IMR-90 (cell line): Measurements from ENCODE around the gene CDC26. TPM values are rescaled to one million over a fixed set of nuclear protein-coding genes. Genes with fewer than 3 reads are reported as not detected.

Experiments used
- ATAC-seq: fragments of 200-7000 bp; cut with Tn5 transposase; 2 replicates; pipeline ENCODE4 v1.9.1; 2020; ENCODE audit warnings: low read depth, mild to moderate bottlenecking, moderate library complexity
- BruUV-seq: library from RNA; stranded (reverse); fragments of 400-500 nt; replicated peaks from 2 replicates; lab custom pipeline; 2021; lab: Mats Ljungman, UMichigan
- CTCF ChIA-PET: fragments of 300-600 bp; formaldehyde crosslinking; extraction: SDS; loops from one replicate; lab custom pipeline; 2021; ENCODE audit warnings: antibody characterized with exemption; lab: Yijun Ruan, JAX
- POLR2A ChIA-PET: fragments of 300-600 bp; sonication (Branson Sonifier 250); formaldehyde crosslinking; loops from one replicate; lab custom pipeline; 2022; ENCODE audit warnings: antibody characterized with exemption; ENCODE audit not compliant: unreplicated experiment; lab: Charles Lee
- DNase-seq: peaks from one replicate; pipeline ENCODE4 v3.0.0; 2013
- H2AFZ ChIP-seq: replicated peaks from 2 replicates; pipeline ENCODE3; 2013; ENCODE audit warnings: low read length, mild to moderate bottlenecking; ENCODE audit not compliant: poor library complexity
- H2AK5ac ChIP-seq: 2 replicates; pipeline ENCODE4 v1.6.1; 2013; ENCODE audit warnings: low read depth, low read length, inconsistent platforms
- H2AK9ac ChIP-seq: replicated peaks from 2 replicates; pipeline ENCODE3; 2013; ENCODE audit warnings: mild to moderate bottlenecking, low read depth, low read length, moderate library complexity; ENCODE audit not compliant: poor library complexity
- H2BK120ac ChIP-seq: 2 replicates; pipeline ENCODE4 v1.6.1; 2013; ENCODE audit warnings: low read depth, low read length, inconsistent platforms
- H2BK15ac ChIP-seq: 3 replicates; pipeline ENCODE4 v1.6.1; 2013; ENCODE audit warnings: low read depth, low read length, inconsistent platforms
- H2BK20ac ChIP-seq: 2 replicates; pipeline ENCODE4 v1.6.1; 2013; ENCODE audit warnings: low read depth, mild to moderate bottlenecking, inconsistent platforms, low read length, moderate library complexity
- H2BK5ac ChIP-seq: 2 replicates; pipeline ENCODE4 v1.6.1; 2013; ENCODE audit warnings: mild to moderate bottlenecking, low read depth, low read length, inconsistent platforms; ENCODE audit not compliant: poor library complexity, severe bottlenecking
- H3K14ac ChIP-seq: replicated peaks from 2 replicates; pipeline ENCODE4 v1.6.1; 2013; ENCODE audit warnings: low read depth, low read length, inconsistent platforms
- H3K18ac ChIP-seq: 2 replicates; pipeline ENCODE4 v1.6.1; 2013; ENCODE audit warnings: low read depth, low read length, control low read depth
- H3K23ac ChIP-seq: 2 replicates; pipeline ENCODE4 v1.6.1; 2013; ENCODE audit warnings: low read depth, low read length, inconsistent platforms
- H3K27ac ChIP-seq: 2 replicates; pipeline ENCODE4 v1.5.1; 2013; ENCODE audit warnings: mild to moderate bottlenecking, control low read depth, low read length; ENCODE audit not compliant: insufficient read depth
- H3K27me3 ChIP-seq: 2 replicates; pipeline ENCODE4 v1.6.1; 2013; ENCODE audit warnings: low read length; ENCODE audit not compliant: control insufficient read depth, insufficient read depth
- H3K36me3 ChIP-seq: 2 replicates; pipeline ENCODE4 v1.6.1; 2013; ENCODE audit warnings: low read length, mixed read lengths; ENCODE audit not compliant: control insufficient read depth, insufficient read depth
- H3K4ac ChIP-seq: 2 replicates; pipeline ENCODE4 v1.6.1; 2013; ENCODE audit warnings: low read depth, low read length, inconsistent platforms
- H3K4me1 ChIP-seq: 2 replicates; pipeline ENCODE4 v1.6.1; 2013; ENCODE audit warnings: low read length, mixed read lengths; ENCODE audit not compliant: control insufficient read depth, insufficient read depth
- H3K4me2 ChIP-seq: 2 replicates; pipeline ENCODE4 v1.6.1; 2013; ENCODE audit warnings: low read depth, mild to moderate bottlenecking, control low read depth, low read length, moderate library complexity
- H3K4me3 ChIP-seq: 2 replicates; pipeline ENCODE4 v1.5.1; 2013; ENCODE audit warnings: low read depth, mild to moderate bottlenecking, control low read depth, low read length, moderate library complexity; ENCODE audit not compliant: insufficient read depth
- H3K56ac ChIP-seq: 2 replicates; pipeline ENCODE4 v1.6.1; 2013; ENCODE audit warnings: low read length, inconsistent platforms; ENCODE audit not compliant: insufficient read depth; ENCODE audit errors: extremely low read depth
- H3K79me1 ChIP-seq, 2 experiments: 2 replicates each; pipeline ENCODE4 v1.6.1; 2013; ENCODE audit warnings: low read length in 2 of 2, inconsistent platforms in 1 of 2, low read depth in 1 of 2
- H3K9ac ChIP-seq: 2 replicates; pipeline ENCODE4 v1.6.1; 2013; ENCODE audit warnings: low read depth, low read length, control low read depth
- H3K9me1 ChIP-seq: 2 replicates; pipeline ENCODE4 v1.6.1; 2013; ENCODE audit warnings: low read length, inconsistent platforms; ENCODE audit not compliant: insufficient read depth
- H3K9me3 ChIP-seq: 2 replicates; pipeline ENCODE4 v1.6.1; 2013; ENCODE audit warnings: low read length; ENCODE audit not compliant: control insufficient read depth, insufficient read depth
- H4K20me1 ChIP-seq: 2 replicates; pipeline ENCODE4 v1.6.1; 2013; ENCODE audit warnings: low read length, inconsistent platforms; ENCODE audit not compliant: insufficient read depth
- H4K5ac ChIP-seq: 2 replicates; pipeline ENCODE4 v1.6.1; 2013; ENCODE audit warnings: mild to moderate bottlenecking, low read depth, low read length, control low read depth
- H4K8ac ChIP-seq, 2 experiments: 2 replicates each; pipeline ENCODE4 v1.6.1; 2013; ENCODE audit warnings: low read depth in 2 of 2, low read length in 2 of 2, control low read depth in 1 of 2, inconsistent platforms in 1 of 2
- H4K91ac ChIP-seq: 2 replicates; pipeline ENCODE4 v1.6.1; 2013; ENCODE audit warnings: low read depth, low read length, inconsistent platforms; ENCODE audit not compliant: insufficient read depth
- BHLHE40 ChIP-seq: fragments of 150-350 bp; IDR thresholded peaks from 2 replicates; pipeline ENCODE4 v1.6.1; 2016; ENCODE audit warnings: mild to moderate bottlenecking, low read depth, low read length
- CEBPB ChIP-seq: IDR thresholded peaks from 2 replicates; pipeline ENCODE4 v1.6.1; 2012; ENCODE audit warnings: low read depth, low read length, improper control_type of control experiment
- CHD1 ChIP-seq: IDR thresholded peaks from 2 replicates; pipeline ENCODE4 v1.6.1; 2012; ENCODE audit warnings: low read depth, low read length, improper control_type of control experiment
- CTCF ChIP-seq: conservative IDR thresholded peaks from 2 replicates; pipeline ENCODE4 v1.5.1; 2012; ENCODE audit warnings: mild to moderate bottlenecking, low read depth, low read length, improper control_type of control experiment
- ELK1 ChIP-seq: fragments of 150-350 bp; IDR thresholded peaks from 2 replicates; pipeline ENCODE4 v1.6.1; 2016; ENCODE audit warnings: low read depth, mild to moderate bottlenecking, low read length, moderate library complexity, borderline replicate concordance
- FOS ChIP-seq: fragments of 150-350 bp; IDR thresholded peaks from 2 replicates; pipeline ENCODE4 v1.6.1; 2016; ENCODE audit warnings: low read depth, low read length
- MAFK ChIP-seq: IDR thresholded peaks from 2 replicates; pipeline ENCODE4 v1.6.1; 2012; ENCODE audit warnings: low read depth, low read length, improper control_type of control experiment
- MAZ ChIP-seq: IDR thresholded peaks from 2 replicates; pipeline ENCODE4 v1.6.1; 2012; ENCODE audit warnings: low read depth, mild to moderate bottlenecking, low read length, improper control_type of control experiment, moderate library complexity, borderline replicate concordance
- MXI1 ChIP-seq: IDR thresholded peaks from 2 replicates; pipeline ENCODE4 v1.6.1; 2012; ENCODE audit warnings: low read depth, mild to moderate bottlenecking, low read length, moderate library complexity, borderline replicate concordance
- NFE2L2 ChIP-seq: fragments of 150-350 bp; IDR thresholded peaks from 2 replicates; pipeline ENCODE4 v1.6.1; 2016; ENCODE audit warnings: low read depth, mild to moderate bottlenecking, low read length
- POLR2A ChIP-seq: IDR thresholded peaks from 2 replicates; pipeline ENCODE4 v1.6.1; 2012; ENCODE audit warnings: mild to moderate bottlenecking, low read depth, low read length
- RAD21 ChIP-seq: IDR thresholded peaks from 2 replicates; pipeline ENCODE4 v1.6.1; 2012; ENCODE audit warnings: low read length, improper control_type of control experiment
- RCOR1 ChIP-seq: IDR thresholded peaks from 2 replicates; pipeline ENCODE4 v1.6.1; 2012; ENCODE audit warnings: mild to moderate bottlenecking, low read length, improper control_type of control experiment; ENCODE audit not compliant: insufficient replicate concordance
- RFX5 ChIP-seq: IDR thresholded peaks from 2 replicates; pipeline ENCODE4 v1.8.0; 2012; ENCODE audit warnings: low read depth, mild to moderate bottlenecking, low read length, moderate library complexity
- SMC3 ChIP-seq: fragments of 150-350 bp; IDR thresholded peaks from 2 replicates; pipeline ENCODE4 v1.6.1; 2016; ENCODE audit warnings: low read depth, mild to moderate bottlenecking, antibody characterized with exemption, low read length, moderate library complexity
- WGBS, 2 experiments: methylation state at CpG; one replicate each; pipeline versions ENCODE4 v1.1.5 to v1.1.7; 2013; ENCODE audit warnings: missing lambda C conversion rate in 2 of 2; ENCODE audit not compliant: insufficient read length in 1 of 2; ENCODE audit errors: extremely low coverage in 2 of 2; 5-methylcytosine and 5-hydroxymethylcytosine counted together
- dilution Hi-C: fragments of 300-500 bp; cut with HindIII; formaldehyde crosslinking; loops from one replicate; pipeline ENCODE4 v1.14.3; 2018; ENCODE audit warnings: low sequenced_read_pairs; ENCODE audit not compliant: unreplicated experiment
- in situ Hi-C: fragments of 300-500 bp; cut with MboI; formaldehyde crosslinking; loops from 3 replicates; pipeline ENCODE4 v1.14.3; 2019; ENCODE audit warnings: low sequenced_read_pairs, inconsistent platforms, mixed read lengths
- intact Hi-C: fragments of 100-400 bp; cut with micrococcal nuclease; formaldehyde crosslinking; loops from 2 replicates; pipeline ENCODE4 v1.10.0; 2022
- polyA plus RNA-seq, 3 experiments: library from polyadenylated mRNA; depleted of rRNA; stranded (reverse); fragments of >200 nt; gene quantifications; 2 replicates each; pipeline ENCODE4 v1.2.3, GENCODE V29; 2012; ENCODE audit warnings: low replicate concordance in 1 of 3
- total RNA-seq: library from RNA; depleted of rRNA; stranded (reverse); fragments of >200 nt; gene quantifications from 2 replicates; pipeline ENCODE4 v1.2.3, GENCODE V29; 2012

The CDC26 gene
- total and polyA plus RNA-seq, 2 of the 4 experiments (the other 2 are of a cell fraction): 16.5 to 32.7 TPM

- Histone ChIP-seq H3K4me2 (peak overlapping the region; percentile 96), H3K4ac (peak overlapping the region; percentile 51), H2AFZ (peak overlapping the region; percentile 98), H3K18ac (peak overlapping the region; percentile 33), H2BK5ac (peak overlapping the region; percentile 80), H3K27me3 (no peaks in the 10 kb centered on the region), H3K27ac (peak overlapping the region; percentile 65), H3K4me1 (peaks cover 2% of the 10 kb centered on the region; the same call in 1 of the 2 replicates), H4K20me1 (no peaks in the 10 kb centered on the region), H4K5ac (peak overlapping the region; percentile 40), H2BK20ac (no peak overlapping the region), H2AK5ac (peak overlapping the region; percentile 37; the same call in 1 of the 2 replicates), H3K4me3 (peak overlapping the region; percentile 74), H3K9ac (peak overlapping the region; percentile 70), H3K79me1 (peaks cover 15 to 31% of the 10 kb centered on the region in 2 experiments), H3K14ac (peak overlapping the region; percentile 39), H3K56ac (peak overlapping the region; percentile 59), H2BK120ac (0 out of 2 replicates have a peak overlapping the region, but pooled peaks have one; percentile 36), H3K36me3 (peaks cover 19% of the 10 kb centered on the region), H4K91ac (peak overlapping the region; percentile 74; the same call in 1 of the 2 replicates), H2BK15ac (no peak overlapping the region), H3K9me3 (no peaks in the 10 kb centered on the region), H3K9me1 (no peaks in the 10 kb centered on the region), H3K23ac (peak overlapping the region; percentile 40; the same call in 1 of the 2 replicates), H2AK9ac (peak overlapping the region; percentile 45), H4K8ac (peak overlapping the region; percentile 45 to 80)
- ATAC-seq (peak; percentile 12; the same call in 1 of the 2 replicates), DNase-seq (peak; percentile 64)
- dilution Hi-C loops (no loop called here), in situ Hi-C loops (no loop called here), intact Hi-C loops (loop anchor here (1.0 to 10.0 kb wide), 4 partner anchors 53 to 380 kb away; partner anchors contain the start of genes FKBP15 and SLC31A1)
- WGBS, 2 experiments: 0% methylated on average over 10 of the region's 15 CpGs; no CpG with 5 or more reads in 1 of the 2 experiments
- no peak for TF ChIP-seq BHLHE40
- TF ChIP-seq MAFK: no peak
- TF ChIP-seq RAD21: peak; percentile 56
- no peak for TF ChIP-seq RFX5
- TF ChIP-seq CEBPB: no peak
- no peak for TF ChIP-seq NFE2L2
- TF ChIP-seq CTCF: peak; percentile 68
- no peak for TF ChIP-seq ELK1
- no peak for TF ChIP-seq MAZ
- TF ChIP-seq SMC3: peak; percentile 31; the same call in 1 of the 2 replicates
- no peak for TF ChIP-seq MXI1
- TF ChIP-seq CHD1: no peak
- no peak for TF ChIP-seq POLR2A
- no peak for TF ChIP-seq RCOR1
- no peak for TF ChIP-seq FOS
- ChIA-PET CTCF (interaction anchor here (0.7 to 1.9 kb wide), 6 partner anchors 10 to 96 kb away, joined by 3 to 7 read pairs (median 3); partner anchors contain the start of genes FKBP15 and SLC31A1), POLR2A (interaction anchor here (0.6 kb wide), 2 partner anchors 10 to 131 kb away, joined by 3 to 5 read pairs; no protein-coding TSS in a partner anchor)
- no TSS peak for BruUV-seq
Observed at GRCh38 chr9:113274474-113275156, 757 bp downstream of the CDC26 start.
